Epithelial cell of esophagus (primary cell): Measurements from ENCODE around the gene PNLIP.

Source experiments
- DNase-seq: peaks from one replicate; pipeline ENCODE4 v3.0.0; 2010; ENCODE audit warnings: low read depth
- H3K4me3 ChIP-seq: 2 replicates; pipeline ENCODE4 v1.5.1; 2011; ENCODE audit warnings: mild to moderate bottlenecking, low read length, control low read depth
- CTCF ChIP-seq: IDR thresholded peaks from 2 replicates; pipeline ENCODE4 v1.5.1; 2011; ENCODE audit warnings: low read depth, mild to moderate bottlenecking, low read length, control low read depth, inconsistent platforms; ENCODE audit not compliant: insufficient read depth; ENCODE audit errors: missing control alignments

Gene PNLIP

GRCh38 chr10:116593139-116593740 is 47.5 kb downstream of the PNLIP start:
- no peak for DNase-seq

GRCh38 chr10:116594525-116595035 is 48.8 kb downstream of the PNLIP start:
- TF ChIP-seq CTCF = no peak
- no peak for DNase-seq

More at GRCh38 chr10:116593139-116593740, 47.5 kb downstream of the PNLIP start:
- no peak for TF ChIP-seq CTCF
- no peak overlapping the region for H3K4me3 ChIP-seq

GRCh38 chr10:116596062-116596461 is 50.3 kb downstream of the PNLIP start:
- DNase-seq = no peak
- TF ChIP-seq CTCF = no peak
- no peak overlapping the region for H3K4me3 ChIP-seq

More at GRCh38 chr10:116594525-116595035, 48.8 kb downstream of the PNLIP start:
- H3K4me3 ChIP-seq = no peak overlapping the region

GRCh38 chr10:116597543-116597942 is 51.8 kb downstream of the PNLIP start:
- no peak for TF ChIP-seq CTCF
- no peak for DNase-seq
- no peak overlapping the region for H3K4me3 ChIP-seq

GRCh38 chr10:116598329-116598728 is 52.6 kb downstream of the PNLIP start:
- TF ChIP-seq CTCF = no peak
- no peak overlapping the region for H3K4me3 ChIP-seq
- DNase-seq = no peak

GRCh38 chr10:116599991-116600390 is 54.3 kb downstream of the PNLIP start:
- H3K4me3 ChIP-seq = no peak overlapping the region
- TF ChIP-seq CTCF = no peak
- no peak for DNase-seq
